ENCODE data around the gene DERA.

DERA gene

GRCh38 chr12:16076557-16076956, 165.4 kb downstream of the DERA start:
- DNase-seq (ENCODE audit: low read depth): no peak

GRCh38 chr12:16076970-16077522, 165.9 kb downstream of the DERA start:
- DNase-seq (ENCODE audit: low read depth): no peak

DNA sequence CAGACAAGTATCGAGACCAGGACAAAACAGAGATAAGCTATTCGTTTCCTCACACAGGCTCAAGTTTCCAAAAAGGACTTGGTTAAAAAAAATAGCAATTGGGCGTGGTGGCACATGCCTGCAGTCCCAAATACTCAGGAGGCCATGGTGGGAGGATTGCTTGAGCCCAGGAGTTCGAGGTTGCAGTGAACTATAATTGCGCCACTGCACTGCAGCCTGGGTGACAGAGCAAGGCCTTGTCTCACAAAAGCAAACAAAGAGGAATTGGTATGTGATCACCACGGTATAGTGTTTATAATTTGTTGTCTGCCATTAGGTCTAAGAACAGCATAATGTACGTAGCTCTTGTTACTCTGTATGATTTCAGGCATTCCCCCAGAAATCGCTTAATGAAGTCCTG, 175.3 kb downstream of the DERA start:
- DNase-seq (ENCODE audit: low read depth): no peak

DNA sequence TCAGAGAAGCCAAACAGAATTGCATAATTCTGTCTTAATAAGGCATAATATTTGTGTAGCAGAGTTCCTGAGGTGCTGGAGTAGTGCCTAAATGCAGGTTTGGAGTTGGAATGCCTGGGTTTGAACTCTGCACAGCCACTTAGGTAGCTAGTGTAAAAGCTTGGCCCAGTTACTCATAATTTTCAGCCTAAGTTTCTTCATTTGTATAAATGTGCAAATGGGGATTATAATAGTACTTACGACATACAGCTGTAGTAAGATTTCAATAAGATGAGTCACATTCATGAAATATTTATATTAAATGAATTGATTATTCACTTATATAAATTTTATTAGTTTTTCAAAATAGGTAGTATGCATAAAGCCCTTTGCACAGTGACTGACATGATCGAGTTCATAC, 175.8 kb downstream of the DERA start:
- no peak for DNase-seq (ENCODE audit: low read depth)

Measured in stimulated activated CD8-positive, alpha-beta memory T cell treated with anti-CD3 and anti-CD28 coated beads, Interleukin-15, amount 100 ng/mL, for 24 hours (primary cell).